ENCODE data around the gene EPHB2.

DNA sequence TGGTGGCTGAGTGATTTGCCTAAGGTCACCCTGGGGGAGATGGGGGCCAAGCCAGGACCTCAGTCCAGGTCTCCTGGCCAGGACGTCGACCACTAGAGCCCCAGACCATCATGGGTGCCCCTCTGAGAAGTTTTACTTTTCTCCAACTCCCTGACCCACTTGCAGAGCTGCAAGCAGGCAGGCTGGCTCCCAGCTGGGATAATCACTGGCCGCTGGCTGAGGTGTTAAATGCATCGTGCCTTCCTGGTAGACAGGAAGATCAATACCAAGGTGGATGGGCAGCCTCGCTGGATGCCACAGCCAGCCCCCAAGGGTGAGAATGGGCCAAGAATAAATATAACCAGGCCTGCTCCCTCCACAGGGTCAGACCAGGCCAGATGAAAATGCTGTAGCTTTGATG lies 106.2 kb downstream of the EPHB2 start:
- TF ChIP-seq BRCA1 (IDR thresholded peaks at IDR 0.05; ENCODE audit: low read depth, low read length) (no peak), EZH2 (IDR thresholded peaks at IDR 0.05; ENCODE audit: low read depth, low read length, severe bottlenecking) (no peak), POLR2AphosphoS5 (IDR thresholded peaks at IDR 0.05; ENCODE audit: low read depth, low read length) (no peak)
